SU-DHL-6 (cell line): ENCODE measurements around the gene CEACAM18.

ENCODE experiments used
- H2AFZ ChIP-seq: fragments of 200-600 bp; sonication (generic); 2 replicates; pipeline ENCODE4 v1.6.1; 2014; ENCODE audit warnings: low read depth, mild to moderate bottlenecking, moderate library complexity, mixed read lengths, antibody characterized with exemption, low read length; ENCODE audit not compliant: severe bottlenecking
- H3F3A ChIP-seq: fragments of 200-600 bp; shearing (Covaris generic); 2 replicates; pipeline ENCODE4 v1.6.0; 2016; ENCODE audit warnings: antibody characterized with exemption, mild to moderate bottlenecking; ENCODE audit not compliant: insufficient read depth
- H3K27ac ChIP-seq: fragments of 200-600 bp; sonication (generic); 2 replicates; pipeline ENCODE4 v1.5.1; 2016; ENCODE audit warnings: low read depth, mild to moderate bottlenecking, low read length, moderate library complexity, mixed read lengths
- H3K27me3 ChIP-seq: fragments of 200-600 bp; sonication (generic), shearing (Covaris generic); 2 replicates; pipeline ENCODE4 v1.6.0; 2014; ENCODE audit warnings: mild to moderate bottlenecking, low read length
- H3K36me3 ChIP-seq: fragments of 200-600 bp; sonication (generic); 2 replicates; pipeline ENCODE4 v1.6.1; 2014; ENCODE audit warnings: mild to moderate bottlenecking, low read length, mixed read lengths
- H3K4me2 ChIP-seq: fragments of 300-600, 200-600 bp; shearing (Covaris generic), sonication (generic); 2 replicates; pipeline ENCODE4 v1.6.0; 2014; ENCODE audit warnings: low read length, low read depth, mild to moderate bottlenecking; ENCODE audit not compliant: poor library complexity, severe bottlenecking
- H3K4me3 ChIP-seq: fragments of 200-600 bp; sonication (generic); 2 replicates; pipeline ENCODE4 v1.5.1; 2014; ENCODE audit warnings: antibody characterized with exemption, low read length, mild to moderate bottlenecking, mixed read lengths; ENCODE audit not compliant: insufficient read depth, poor library complexity, severe bottlenecking
- H3K79me2 ChIP-seq: fragments of 200-600 bp; sonication (generic); 2 replicates; pipeline ENCODE4 v1.6.1; 2014; ENCODE audit warnings: mild to moderate bottlenecking, low read length, moderate library complexity; ENCODE audit not compliant: insufficient read depth
- H3K9ac ChIP-seq: fragments of 200-600 bp; sonication (generic); 2 replicates; pipeline ENCODE4 v1.7.0; 2014; ENCODE audit warnings: mild to moderate bottlenecking, low read length
- H3K9me2 ChIP-seq: fragments of 200-600 bp; sonication (generic); replicated peaks from 2 replicates; pipeline ENCODE4 v1.6.1; 2014; ENCODE audit warnings: low read length; ENCODE audit not compliant: insufficient read depth
- H3K9me3 ChIP-seq: fragments of 200-600 bp; sonication (generic); 2 replicates; pipeline ENCODE4 v1.6.1; 2014; ENCODE audit warnings: low read length, mixed read lengths; ENCODE audit not compliant: insufficient read depth
- H4K20me1 ChIP-seq: fragments of 200-600 bp; sonication (generic); 2 replicates; pipeline ENCODE4 v1.6.1; 2014; ENCODE audit warnings: low read depth, mild to moderate bottlenecking, antibody characterized with exemption, low read length, moderate library complexity, mixed read lengths
- CTCF ChIP-seq: fragments of 200-600 bp; sonication (generic); IDR thresholded peaks from one replicate; pipeline ENCODE4 v1.5.1; 2017; ENCODE audit warnings: antibody characterized with exemption, mild to moderate bottlenecking, low read length, moderate library complexity; ENCODE audit not compliant: insufficient read depth, poor library complexity, severe bottlenecking
- EZH2phosphoT487 ChIP-seq: fragments of 200-600 bp; sonication (generic), shearing (Covaris generic); conservative IDR thresholded peaks from 2 replicates; pipeline ENCODE4 v1.6.1; 2018; ENCODE audit warnings: mild to moderate bottlenecking, antibody characterized with exemption, low read length, moderate library complexity, mixed read lengths

CEACAM18 gene

GRCh38 chr19:51503286-51503817, 25.0 kb downstream of the CEACAM18 start:
- Histone ChIP-seq H3K9ac (no peak overlapping the region), H3K4me3 (no peak overlapping the region), H3K9me2 (no peaks in the 10 kb centered on the region), H2AFZ (no peak overlapping the region), H3K4me2 (no peak overlapping the region), H3K36me3 (no peaks in the 10 kb centered on the region), H3K27ac (no peak overlapping the region), H3K9me3 (no peaks in the 10 kb centered on the region), H3K27me3 (no peaks in the 10 kb centered on the region), H3F3A (no peaks in the 10 kb centered on the region), H4K20me1 (no peaks in the 10 kb centered on the region), H3K79me2 (no peaks in the 10 kb centered on the region)
- TF ChIP-seq CTCF (no peak), EZH2phosphoT487 (no peak)

GRCh38 chr19:51503896-51504295, 25.6 kb downstream of the CEACAM18 start:
- Histone ChIP-seq H3F3A (no peaks in the 10 kb centered on the region), H3K4me2 (no peak overlapping the region), H3K4me3 (no peak overlapping the region), H3K36me3 (no peaks in the 10 kb centered on the region), H3K79me2 (no peaks in the 10 kb centered on the region), H3K27me3 (no peaks in the 10 kb centered on the region), H3K9me3 (no peaks in the 10 kb centered on the region), H3K27ac (no peak overlapping the region), H2AFZ (no peak overlapping the region), H3K9ac (no peak overlapping the region), H3K9me2 (no peaks in the 10 kb centered on the region), H4K20me1 (no peaks in the 10 kb centered on the region)
- TF ChIP-seq EZH2phosphoT487 (no peak), CTCF (no peak)

- Histone ChIP-seq H4K20me1 (no peaks in the 10 kb centered on the region), H3K4me2 (no peak overlapping the region), H3K9ac (no peak overlapping the region), H3K9me3 (no peaks in the 10 kb centered on the region), H3K4me3 (no peak overlapping the region), H3K27ac (no peak overlapping the region), H3F3A (no peaks in the 10 kb centered on the region), H3K27me3 (no peaks in the 10 kb centered on the region), H2AFZ (no peak overlapping the region), H3K36me3 (no peaks in the 10 kb centered on the region), H3K79me2 (no peaks in the 10 kb centered on the region), H3K9me2 (no peaks in the 10 kb centered on the region)
- no peak for TF ChIP-seq EZH2phosphoT487
- TF ChIP-seq CTCF = no peak
These were observed 27.6 kb downstream of the CEACAM18 start for GRCh38 chr19:51505904-51506303.
